ENCODE measurements around the gene INTS7. TPM values are rescaled to one million over a fixed set of nuclear protein-coding genes. Genes with fewer than 3 reads are reported as not detected.

Gene INTS7
- total RNA-seq, 1 experiment from 2014 or later: 21.7 TPM

DNA sequence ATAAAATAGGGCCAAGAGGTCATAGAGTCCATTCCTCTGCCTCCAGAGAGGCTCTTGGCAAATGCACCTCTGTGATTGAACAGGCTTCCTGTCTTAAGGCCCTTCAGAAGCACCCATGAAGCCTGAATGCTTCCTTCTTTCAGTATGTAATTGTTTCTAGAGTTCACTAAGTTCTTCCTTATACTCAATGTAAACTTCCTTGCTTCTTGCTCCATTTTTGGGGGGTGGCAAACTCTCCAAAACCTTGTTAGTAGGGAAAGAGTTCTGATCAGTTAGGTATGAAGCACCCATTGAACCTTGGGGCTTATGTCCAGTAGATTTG lies 102.5 kb downstream of the INTS7 start:
- Histone ChIP-seq H3K4me1 (ENCODE audit: control insufficient read depth in 1 of 2, insufficient read depth in 2 of 2, low read length in 2 of 2) (no peaks in the 10 kb centered on the region), H3K36me3 (ENCODE audit: control insufficient read depth in 1 of 2, insufficient read depth in 2 of 2, low read length in 2 of 2) (no peaks in the 10 kb centered on the region), H3K27ac (ENCODE audit: low read depth, low read length) (no peak overlapping the region), H3K9ac (ENCODE audit: low read length) (no peak overlapping the region), H2AFZ (ENCODE audit: low read depth, low read length, poor library complexity, severe bottlenecking) (no peak overlapping the region), H3K79me2 (ENCODE audit: insufficient read depth, low read length) (no peaks in the 10 kb centered on the region), H3K9me3 (ENCODE audit: control insufficient read depth in 1 of 2, insufficient read depth in 1 of 2, low read depth in 1 of 2, low read length in 2 of 2) (no peaks in the 10 kb centered on the region), H4K20me1 (ENCODE audit: insufficient read depth) (no peaks in the 10 kb centered on the region), H3K27me3 (ENCODE audit: insufficient read depth, low read length) (no peaks in the 10 kb centered on the region), H3K9me2 (ENCODE audit: insufficient read depth) (no peaks in the 10 kb centered on the region), H3K4me2 (ENCODE audit: low read length) (no peak overlapping the region), H3K4me3 (replicated peaks in 1 of 2; ENCODE audit: low read depth in 1 of 2, low read length in 2 of 2) (no peak overlapping the region)
- no TSS peak for BruUV-seq (replicated peaks)
- DNase-seq (ENCODE audit: low read depth, low spot score) (no peak), ATAC-seq (no peak)
- ChIA-PET POLR2A (no interaction called here), CTCF (no interaction called here), RAD21 (ENCODE audit: low non-redundant PET in 1 of 2, low total read pairs in 2 of 2, uncharacterized antibody in 2 of 2, unreplicated experiment in 2 of 2) (no interaction called here)
- TF ChIP-seq MAX (IDR thresholded peaks at IDR 0.05): no peak
- TF ChIP-seq, protein P1, sequence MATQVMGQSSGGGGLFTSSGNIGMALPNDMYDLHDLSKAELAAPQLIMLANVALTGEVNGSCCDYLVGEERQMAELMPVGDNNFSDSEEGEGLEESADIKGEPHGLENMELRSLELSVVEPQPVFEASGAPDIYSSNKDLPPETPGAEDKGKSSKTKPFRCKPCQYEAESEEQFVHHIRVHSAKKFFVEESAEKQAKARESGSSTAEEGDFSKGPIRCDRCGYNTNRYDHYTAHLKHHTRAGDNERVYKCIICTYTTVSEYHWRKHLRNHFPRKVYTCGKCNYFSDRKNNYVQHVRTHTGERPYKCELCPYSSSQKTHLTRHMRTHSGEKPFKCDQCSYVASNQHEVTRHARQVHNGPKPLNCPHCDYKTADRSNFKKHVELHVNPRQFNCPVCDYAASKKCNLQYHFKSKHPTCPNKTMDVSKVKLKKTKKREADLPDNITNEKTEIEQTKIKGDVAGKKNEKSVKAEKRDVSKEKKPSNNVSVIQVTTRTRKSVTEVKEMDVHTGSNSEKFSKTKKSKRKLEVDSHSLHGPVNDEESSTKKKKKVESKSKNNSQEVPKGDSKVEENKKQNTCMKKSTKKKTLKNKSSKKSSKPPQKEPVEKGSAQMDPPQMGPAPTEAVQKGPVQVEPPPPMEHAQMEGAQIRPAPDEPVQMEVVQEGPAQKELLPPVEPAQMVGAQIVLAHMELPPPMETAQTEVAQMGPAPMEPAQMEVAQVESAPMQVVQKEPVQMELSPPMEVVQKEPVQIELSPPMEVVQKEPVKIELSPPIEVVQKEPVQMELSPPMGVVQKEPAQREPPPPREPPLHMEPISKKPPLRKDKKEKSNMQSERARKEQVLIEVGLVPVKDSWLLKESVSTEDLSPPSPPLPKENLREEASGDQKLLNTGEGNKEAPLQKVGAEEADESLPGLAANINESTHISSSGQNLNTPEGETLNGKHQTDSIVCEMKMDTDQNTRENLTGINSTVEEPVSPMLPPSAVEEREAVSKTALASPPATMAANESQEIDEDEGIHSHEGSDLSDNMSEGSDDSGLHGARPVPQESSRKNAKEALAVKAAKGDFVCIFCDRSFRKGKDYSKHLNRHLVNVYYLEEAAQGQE (IDR thresholded peaks at IDR 0.05; ENCODE audit: low read depth): no peak
- TF ChIP-seq EZH2phosphoT487 (IDR thresholded peaks at IDR 0.05; ENCODE audit: borderline replicate concordance): no peak
- no peak for TF ChIP-seq EGR1 (IDR thresholded peaks at IDR 0.05; ENCODE audit: low read depth)
- TF ChIP-seq SRF (IDR thresholded peaks at IDR 0.05; ENCODE audit: low read depth): no peak
- no peak for TF ChIP-seq ATF3 (IDR thresholded peaks at IDR 0.05)
- TF ChIP-seq ZNF274 (IDR thresholded peaks at IDR 0.05; ENCODE audit: low read depth, low read length): no peak
- TF ChIP-seq SP1 (IDR thresholded peaks at IDR 0.05; ENCODE audit: low read depth): no peak
- TF ChIP-seq CEBPB (IDR thresholded peaks at IDR 0.05; ENCODE audit: low read depth): no peak
- no peak for TF ChIP-seq TCF7L2 (IDR thresholded peaks at IDR 0.05; ENCODE audit: borderline replicate concordance, extremely low read depth, insufficient read depth, insufficient read length)
- TF ChIP-seq POLR2A (IDR thresholded peaks at IDR 0.05; ENCODE audit: borderline replicate concordance, extremely low read depth, insufficient read depth, insufficient read length): no peak
- TF ChIP-seq ZFX (IDR thresholded peaks at IDR 0.05): no peak
- TF ChIP-seq EZH2 (IDR thresholded peaks at IDR 0.05): no peak
- TF ChIP-seq ZBTB33 (IDR thresholded peaks at IDR 0.05; ENCODE audit: extremely low read depth, insufficient replicate concordance, low read length): no peak
- no peak for TF ChIP-seq ELF1 (IDR thresholded peaks at IDR 0.05; ENCODE audit: borderline replicate concordance, low read depth)
- no peak for TF ChIP-seq FOSL1 (IDR thresholded peaks at IDR 0.05; ENCODE audit: low read depth)
- no peak for TF ChIP-seq JUND (IDR thresholded peaks at IDR 0.05)
- TF ChIP-seq YY1 (IDR thresholded peaks at IDR 0.05; ENCODE audit: extremely low read depth, insufficient replicate concordance, low read depth, low read length): no peak
- intact Hi-C loops (cut with micrococcal nuclease): no loop called here
